Stimulated activated naive CD8-positive, alpha-beta T cell treated with anti-CD3 and anti-CD28 coated beads, Interleukin-15, Interleukin-2, amounts not matched to agents 100 U/mL and 50 U/mL, for 24 hours (primary cell): Measurements from ENCODE around the gene RCAN3.
"Not testable (repeated sequence)": the region's sequence is repeated elsewhere in the genome, so short reads cannot be mapped to it uniquely, and the experiment has no call there.

Experiments
- ATAC-seq: fragments of 150-1000 bp; cut with Tn5 transposase; one replicate; pipeline ENCODE4 v1.10.0; 2021
- DNase-seq: peaks from one replicate; pipeline ENCODE4 v3.0.0; 2021

RCAN3 gene

DNA sequence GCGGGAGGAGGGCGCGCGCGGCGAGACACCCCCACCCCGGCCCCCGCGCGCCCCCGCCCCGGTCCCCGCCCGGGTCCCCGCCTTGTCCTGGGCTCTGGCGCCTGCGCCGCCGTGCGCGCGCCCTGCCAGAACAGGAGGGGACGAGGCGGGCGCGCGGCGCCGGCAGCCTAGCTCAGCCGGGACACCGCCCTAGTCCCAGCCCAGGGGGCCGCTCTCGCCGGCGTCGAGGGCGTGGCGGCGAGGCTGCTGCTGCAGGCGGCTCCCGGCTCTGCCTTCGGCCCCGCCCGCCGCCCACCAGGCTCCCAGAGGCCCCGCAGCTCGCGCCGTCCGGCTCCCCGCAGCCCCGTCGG lies at the start of gene RCAN3:
TSS of gene RCAN3 (plus strand) at position 128 of the 350 bp plus-strand sequence. CDS start 11,537 bp downstream, outside the sequence.
- peak; percentile 92 for DNase-seq

DNA sequence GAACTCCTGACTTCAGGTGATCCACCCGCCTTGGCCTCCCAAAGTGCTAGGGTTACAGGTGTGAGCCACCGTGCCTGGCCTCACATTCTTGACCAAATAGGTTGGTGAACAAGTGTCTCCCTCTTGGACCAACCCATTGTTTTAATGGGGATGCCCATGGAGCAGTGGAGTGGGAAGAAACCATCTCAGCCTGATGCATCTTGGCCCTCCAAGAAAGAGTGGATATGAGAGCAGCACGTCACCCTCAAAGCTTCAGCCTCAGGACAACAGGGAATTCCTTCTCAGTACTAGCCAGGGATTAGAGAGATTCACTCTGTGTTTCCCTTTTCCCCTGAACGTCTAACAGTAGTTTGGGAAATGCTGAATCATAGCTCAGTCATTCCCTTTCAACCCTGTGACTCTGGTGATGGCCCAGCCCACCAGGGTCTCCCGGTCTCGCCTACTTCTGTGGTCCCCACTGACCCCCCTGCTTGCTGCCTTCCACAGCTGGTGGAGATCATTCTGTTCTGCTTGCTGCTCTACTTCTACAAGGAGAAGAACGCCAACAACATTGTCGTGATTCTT lies 49.6 kb upstream of the RCAN3 start:
- no peak for ATAC-seq
- no peak for DNase-seq

More for the DNA sequence above, at the start of gene RCAN3:
- peak; percentile 87 for ATAC-seq

DNA sequence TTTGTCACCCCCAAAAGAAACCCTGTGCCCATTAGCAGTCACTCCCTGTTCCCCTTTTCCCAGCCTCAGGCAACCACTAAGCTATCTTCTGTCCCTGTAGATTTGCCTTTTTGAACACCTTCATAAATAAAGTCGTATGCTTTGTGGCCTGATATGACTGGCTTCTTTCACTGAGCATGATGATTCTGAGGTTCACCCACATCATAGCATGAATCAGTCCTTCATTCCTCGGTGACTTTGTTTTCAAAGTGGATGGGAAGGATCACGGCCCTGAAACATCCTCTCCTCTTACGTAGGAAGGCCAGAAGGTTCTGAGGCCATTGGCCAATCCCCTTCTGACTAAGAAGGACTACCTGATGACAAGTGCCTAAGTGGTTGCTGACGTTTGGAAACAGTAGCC lies 48.0 kb upstream of the RCAN3 start:
- DNase-seq (no peak), ATAC-seq (no peak)

GRCh38 chr1:24455272-24455671 lies 47.4 kb upstream of the RCAN3 start:
- ATAC-seq: no peak
- no peak for DNase-seq

GRCh38 chr1:24457866-24458265 lies 44.8 kb upstream of the RCAN3 start:
- no peak for ATAC-seq
- no peak for DNase-seq

GRCh38 chr1:24459551-24460266 lies 42.9 kb upstream of the RCAN3 start:
- ATAC-seq (no peak), DNase-seq (no peak)

DNA sequence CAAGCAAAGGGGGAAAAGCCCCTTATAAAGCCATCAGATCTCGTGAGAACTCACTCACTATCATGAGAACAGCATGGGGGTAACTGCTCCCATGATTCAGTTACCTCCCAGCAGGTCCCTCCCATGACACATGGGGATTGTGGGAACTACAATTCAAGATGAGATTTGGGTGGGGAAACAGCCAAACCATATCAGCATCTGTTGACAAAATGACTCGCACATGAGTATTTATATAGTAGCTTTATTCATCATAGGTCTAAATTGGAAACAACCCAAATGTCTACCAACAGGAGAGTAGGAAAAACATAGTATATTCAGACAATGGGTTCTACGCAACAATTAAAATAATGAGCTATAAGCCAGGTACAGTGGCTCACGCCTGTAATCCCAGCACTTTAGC lies 40.5 kb upstream of the RCAN3 start:
- ATAC-seq, DNase-seq: not testable (repeated sequence)

DNA sequence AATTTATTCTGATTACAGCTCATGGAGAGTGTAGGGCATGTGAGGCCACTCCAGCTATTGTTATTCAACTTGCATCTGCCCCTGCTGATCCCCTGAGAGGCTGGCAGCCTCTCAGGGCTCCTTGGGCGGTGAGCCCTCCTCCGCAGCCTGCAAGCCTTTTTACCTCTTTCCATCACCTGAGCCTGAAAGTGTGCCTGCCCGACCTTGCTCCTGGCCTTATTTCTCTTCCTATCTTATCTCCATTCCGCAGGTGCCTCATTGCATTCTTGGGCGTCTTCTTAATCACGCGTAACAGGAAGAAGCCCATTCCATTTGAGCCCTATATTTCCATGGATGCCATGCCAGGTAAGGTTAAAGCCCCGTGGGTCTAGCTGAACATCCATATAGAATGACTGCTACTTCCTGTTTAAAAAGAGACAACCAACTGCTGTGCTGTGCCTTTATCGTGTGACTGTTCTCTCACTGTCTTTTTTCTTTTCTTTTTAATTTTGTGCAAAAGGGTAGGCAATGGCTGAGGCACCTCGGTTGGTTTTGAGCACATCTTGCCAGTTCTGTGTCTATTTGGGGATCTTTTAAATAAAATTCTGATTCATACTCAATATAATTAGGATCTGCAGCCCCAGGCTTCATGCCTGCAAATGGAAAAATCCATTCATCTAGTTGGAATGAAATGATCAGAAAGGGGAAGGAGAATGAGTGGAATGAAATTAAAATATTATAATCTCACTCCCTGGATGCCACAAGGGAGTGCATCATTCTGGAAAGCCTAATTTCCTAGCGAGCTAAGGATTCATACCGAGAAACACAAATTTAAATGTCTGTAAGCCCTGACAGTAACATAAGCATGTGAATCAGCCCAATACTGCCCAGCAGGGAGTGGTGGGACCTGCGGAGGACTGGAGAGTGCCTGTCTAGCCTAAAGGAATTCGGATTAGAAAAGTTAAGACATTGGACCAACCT lies 38.6 kb upstream of the RCAN3 start:
- DNase-seq (no peak), ATAC-seq (no peak)

DNA sequence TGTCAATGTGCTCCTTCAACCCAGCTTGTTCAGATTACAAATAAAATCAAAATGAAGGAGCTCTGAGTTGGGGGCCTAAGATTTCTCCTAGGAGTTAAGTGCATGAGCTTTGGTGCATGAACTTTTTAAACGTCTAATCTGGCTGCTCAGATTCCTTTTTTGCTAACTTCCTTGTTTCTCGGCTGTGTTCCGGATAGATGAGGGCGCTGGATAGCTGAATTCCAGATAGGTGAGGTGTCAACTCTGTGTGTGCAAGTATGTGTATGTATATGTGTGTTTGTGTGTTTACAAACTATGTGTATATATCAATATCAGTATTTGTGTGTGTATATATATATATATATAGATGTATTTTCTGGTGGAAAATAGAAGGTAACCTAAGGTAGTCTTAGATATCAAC lies 37.5 kb upstream of the RCAN3 start:
- ATAC-seq (no peak), DNase-seq (no peak)

DNA sequence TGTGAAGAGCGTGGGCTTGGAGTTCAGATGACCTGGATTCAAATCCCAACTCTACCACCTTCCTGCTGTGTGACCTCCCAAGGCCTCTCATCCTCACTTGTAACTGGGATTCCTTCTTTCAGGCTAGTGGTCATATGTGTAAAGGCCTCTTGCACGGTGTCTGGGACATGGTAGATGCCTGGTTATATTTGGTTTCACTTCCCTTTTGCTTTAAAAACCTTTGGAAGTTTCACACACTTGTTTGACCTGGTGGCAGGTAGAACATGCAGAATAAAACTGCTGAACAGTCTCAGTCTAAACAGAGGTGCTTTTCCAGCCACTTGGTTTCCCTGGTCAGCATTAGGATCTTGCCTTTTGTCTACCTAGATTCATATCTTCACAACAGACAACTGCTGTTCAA lies 37.0 kb upstream of the RCAN3 start:
- ATAC-seq (no peak), DNase-seq (no peak)

- ATAC-seq (no peak), DNase-seq (no peak)
These were observed 33.8 kb upstream of the RCAN3 start for GRCh38 chr1:24468685-24469316.

GRCh38 chr1:24470592-24470991 lies 32.0 kb upstream of the RCAN3 start:
- ATAC-seq (no peak), DNase-seq (no peak)

- no peak for ATAC-seq
- no peak for DNase-seq
These were observed 29.9 kb upstream of the RCAN3 start for GRCh38 chr1:24472527-24473251.

DNA sequence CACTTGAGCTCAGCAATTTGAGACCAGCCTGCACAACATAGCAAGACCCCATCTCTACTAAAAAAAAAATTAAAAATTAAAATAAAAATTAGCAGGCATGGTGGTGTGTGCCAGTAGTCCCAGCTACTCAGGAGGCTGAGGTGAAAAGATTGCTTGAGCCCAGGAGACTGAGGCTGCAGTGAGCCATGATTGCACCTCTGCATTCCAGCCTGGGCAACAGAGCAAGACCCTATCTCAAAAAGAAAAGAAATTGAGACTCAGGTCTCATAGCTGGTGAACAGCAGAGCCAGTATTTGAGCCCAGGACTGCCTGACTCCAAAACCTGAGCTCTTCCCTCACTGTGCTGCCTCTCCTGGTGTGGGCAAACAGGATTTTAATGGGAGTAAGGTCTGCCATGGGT lies 28.4 kb upstream of the RCAN3 start:
- DNase-seq (no peak), ATAC-seq (no peak)

GRCh38 chr1:24475700-24476099 lies 26.9 kb upstream of the RCAN3 start:
- no peak for DNase-seq
- no peak for ATAC-seq

DNA sequence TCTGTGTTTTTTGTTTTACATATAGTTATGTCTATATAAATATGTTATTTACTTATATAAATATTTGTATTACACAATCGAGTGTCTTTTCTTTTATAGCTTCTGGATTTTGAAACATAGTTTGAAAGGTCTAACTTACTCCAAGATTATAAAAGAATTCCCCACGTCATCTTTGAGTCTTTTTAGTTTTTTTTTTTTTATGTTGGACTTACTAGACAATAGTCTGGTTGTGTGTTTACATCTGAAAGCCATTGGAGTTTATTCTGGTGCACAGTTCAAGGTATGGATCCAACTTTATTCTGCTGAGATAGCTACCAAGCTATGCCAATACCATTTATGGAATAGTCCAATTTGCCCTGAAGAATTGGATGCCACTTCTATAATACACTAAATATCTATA lies 26.1 kb upstream of the RCAN3 start:
- ATAC-seq: no peak
- DNase-seq: no peak

GRCh38 chr1:24477309-24477708 lies 25.3 kb upstream of the RCAN3 start:
- DNase-seq (no peak), ATAC-seq (no peak)

GRCh38 chr1:24481101-24481500 lies 21.5 kb upstream of the RCAN3 start:
- ATAC-seq (peak; percentile 88), DNase-seq (peak; percentile 67)

GRCh38 chr1:24481843-24482610 lies 20.6 kb upstream of the RCAN3 start:
- ATAC-seq (peak; percentile 53), DNase-seq (no peak)

DNA sequence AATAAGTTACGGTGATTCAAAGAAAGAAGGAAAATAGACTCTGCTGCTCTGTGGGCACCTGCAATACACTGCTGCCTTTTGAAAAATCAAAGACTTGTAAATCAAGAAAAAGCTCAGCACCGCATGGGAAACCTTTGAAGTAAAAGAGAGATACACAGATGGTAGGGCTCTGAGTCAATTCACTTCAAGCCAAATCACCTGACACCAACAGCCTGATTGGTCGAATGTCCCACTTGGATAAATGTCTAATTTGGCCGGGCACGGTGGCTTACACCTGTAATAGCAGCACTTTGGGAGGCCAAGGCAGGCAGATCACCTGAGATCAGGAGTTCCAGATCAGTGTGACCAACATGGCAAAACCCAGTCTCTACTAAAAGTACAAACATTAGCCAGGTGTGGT lies 19.2 kb upstream of the RCAN3 start:
- ATAC-seq: peak; percentile 30

DNA sequence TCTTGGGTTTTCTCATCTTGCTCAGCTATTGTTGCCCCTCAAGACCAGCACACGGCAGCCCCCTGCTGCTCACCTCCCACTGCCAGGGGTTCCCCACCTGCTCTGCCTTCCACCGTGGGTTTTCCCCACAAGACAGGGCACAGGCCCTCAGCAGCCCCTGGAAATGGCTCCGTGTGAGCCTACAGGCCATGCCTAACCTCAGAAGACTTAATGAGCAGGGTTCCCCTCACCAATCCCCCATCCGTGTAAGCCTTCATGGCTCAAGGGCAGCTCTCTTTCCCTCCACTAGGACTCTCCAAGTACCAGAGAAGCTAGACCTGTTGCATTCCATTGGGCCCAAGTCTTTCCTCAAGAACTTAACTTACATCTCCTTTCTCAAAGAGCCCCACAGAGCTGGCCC lies 18.4 kb upstream of the RCAN3 start:
- peak; percentile 34 for ATAC-seq

More for the DNA sequence above, 19.2 kb upstream of the RCAN3 start:
- peak; percentile 28 for DNase-seq

More for the DNA sequence above, 18.4 kb upstream of the RCAN3 start:
- DNase-seq: peak; percentile 45
